Left lung (tissue), 14 donors: Measurements from ENCODE around the gene KDM2B. TPM values are rescaled to one million over a fixed set of nuclear protein-coding genes. Genes with fewer than 3 reads are reported as not detected.

Source experiments
- ATAC-seq: fragments of 200-7000 bp; cut with Tn5 transposase; one replicate; pipeline ENCODE4 v1.9.1; 2020; ENCODE audit warnings: moderate library complexity
- DNase-seq, 4 donors: peaks; one replicate each; pipeline ENCODE4 v3.0.0-alpha.2; 2013 to 2020
- H3K27ac ChIP-seq, 2 donors: fragments of 200-600 bp; sonication (generic) in 1 of 2; one replicate each; pipeline versions ENCODE4 v1.5.0 to v1.8.0; 2020 to 2021
- H3K27me3 ChIP-seq, 2 donors: fragments of 200-600 bp; sonication (generic) in 1 of 2; one replicate each; pipeline versions ENCODE4 v1.5.0 to v1.8.0; 2020 to 2021
- H3K36me3 ChIP-seq, 2 donors: fragments of 200-600 bp; sonication (generic) in 1 of 2; one replicate each; pipeline versions ENCODE4 v1.5.0 to v1.8.0; 2020 to 2021
- H3K4me1 ChIP-seq, 2 donors: fragments of 200-600 bp; one replicate each; pipeline ENCODE4 v1.8.0; 2021
- H3K4me3 ChIP-seq, 2 donors: fragments of 200-600 bp; sonication (generic) in 1 of 2; one replicate each; pipeline versions ENCODE4 v1.5.0 to v1.8.0; 2020 to 2021; ENCODE audit warnings: mild to moderate bottlenecking in 1 of 2
- H3K9me3 ChIP-seq, 2 donors: fragments of 200-600 bp; sonication (generic) in 1 of 2; one replicate each; pipeline versions ENCODE4 v1.5.0 to v1.8.0; 2020 to 2021
- intact Hi-C, 2 donors: fragments of 100-400 bp; cut with DNase I; formaldehyde crosslinking; loops; one replicate each; pipeline versions ENCODE4 v1.11.2 to v1.14.2; 2022
- long read RNA-seq, 12 donors: library from polyadenylated mRNA in 2 of 12; unstranded in 2 of 12; transcript quantifications; one replicate each; pipeline ENCODE4 v2.0.0 and lab custom pipeline, GENCODE V29; 2019 to 2026
- polyA plus RNA-seq, 6 donors: library from polyadenylated mRNA; unstranded; fragments of 120-200 nt; gene quantifications; one replicate each; pipeline ENCODE4 v1.2.1, GENCODE V29; 2013; ENCODE audit not compliant: insufficient read length in 6 of 6
- total RNA-seq, 2 donors: library from RNA; stranded (reverse); fragmentation: NEBNext Ultra II Directional; extraction: Animal tissue kit (Norgen Biotek cat#: 25700); gene quantifications; one replicate each; pipeline ENCODE4 v1.2.1, GENCODE V29; 2021
- TF ChIP-seq, protein P1 (sequence below), 2 donors: fragments of 200-600 bp; sonication (generic) in 1 of 2; IDR thresholded peaks; one replicate each; pipeline versions ENCODE4 v1.5.0 to v1.8.0; 2021; ENCODE audit warnings: antibody characterized with exemption in 2 of 2
- donor health status: DM: no; HTN: yes; CAD: no.
- donor health status: DM: no; HTN: no; CAD: no.

Gene KDM2B
- total RNA-seq (10 to 100 TPM; 22.9 to 37.1 TPM), polyA plus RNA-seq (10 to 100 TPM; 36.7 to 44.7 (median 39.1) TPM)
- long read RNA-seq, donor 1, partial matches to known transcripts, result 0 of 2 reads
- long read RNA-seq, donor 1, other reads (novel, unspliced or antisense), result 0 of 2 reads
- long read RNA-seq, donor 2, full-length matches to known transcripts, result 1 of 1 reads
- long read RNA-seq, donor 2, partial matches to known transcripts, result 0 of 1 reads
- long read RNA-seq, donor 2, other reads (novel, unspliced or antisense), result 0 of 1 reads
- long read RNA-seq, donor 3, result 0 reads
- long read RNA-seq, donor 4, partial matches to known transcripts, result 1 of 4 reads
- long read RNA-seq, donor 4, other reads (novel, unspliced or antisense), result 3 of 4 reads
- long read RNA-seq, donor 5, result 0 reads
- long read RNA-seq, donor 6, result 0 reads
- long read RNA-seq, donor 7, result 0 reads
- long read RNA-seq, donor 8, partial matches to known transcripts, result 5 of 6 reads
- long read RNA-seq, donor 8, other reads (novel, unspliced or antisense), result 0 of 6 reads
- long read RNA-seq, donor 9, result 0 reads
- long read RNA-seq, donor 10, partial matches to known transcripts, result 0 of 2 reads
- long read RNA-seq, donor 10, other reads (novel, unspliced or antisense), result 2 of 2 reads
- long read RNA-seq, donor 11, result 0 reads
- long read RNA-seq, donor 12, result 0 reads

DNA sequence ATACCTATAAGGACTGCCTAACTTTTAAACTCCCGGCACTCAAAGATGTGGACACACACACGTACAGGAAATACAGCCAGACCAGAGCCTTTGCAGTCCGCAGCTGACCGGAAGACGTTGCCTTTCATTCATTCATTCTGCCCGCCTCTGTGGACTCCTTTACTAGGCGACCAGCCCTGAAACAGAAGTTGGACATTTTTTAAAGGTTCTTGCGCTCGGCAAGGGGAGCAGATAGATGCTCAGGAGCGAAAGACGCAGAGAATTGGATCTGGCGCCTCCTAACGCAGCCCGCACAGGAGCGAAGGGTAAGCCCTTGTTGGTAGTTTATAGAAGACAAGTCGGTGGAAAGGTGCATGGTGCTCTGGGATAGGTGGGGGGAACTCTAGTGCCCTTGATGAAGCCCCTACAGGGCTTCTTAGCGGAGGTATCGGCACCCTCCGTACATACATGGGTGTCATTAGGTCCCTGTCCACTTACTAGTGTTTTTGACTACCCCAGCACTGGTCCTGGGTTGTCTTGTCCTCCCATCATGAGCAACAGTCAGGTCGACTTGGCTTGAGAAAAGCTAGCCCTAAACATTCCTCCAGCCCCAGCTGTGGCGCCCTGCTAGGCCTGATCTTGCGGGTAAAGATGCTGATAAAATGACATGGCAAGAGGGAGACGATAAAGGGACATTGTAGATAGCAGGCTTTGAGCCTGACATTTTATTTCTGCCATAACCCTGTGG lies at the start of gene KDM2B:
Gene KDM2B, minus strand, starts transcription at position 65 of the 727 bp plus-strand sequence. CDS start 112 bp downstream, outside the sequence.
- TF ChIP-seq, protein P1, sequence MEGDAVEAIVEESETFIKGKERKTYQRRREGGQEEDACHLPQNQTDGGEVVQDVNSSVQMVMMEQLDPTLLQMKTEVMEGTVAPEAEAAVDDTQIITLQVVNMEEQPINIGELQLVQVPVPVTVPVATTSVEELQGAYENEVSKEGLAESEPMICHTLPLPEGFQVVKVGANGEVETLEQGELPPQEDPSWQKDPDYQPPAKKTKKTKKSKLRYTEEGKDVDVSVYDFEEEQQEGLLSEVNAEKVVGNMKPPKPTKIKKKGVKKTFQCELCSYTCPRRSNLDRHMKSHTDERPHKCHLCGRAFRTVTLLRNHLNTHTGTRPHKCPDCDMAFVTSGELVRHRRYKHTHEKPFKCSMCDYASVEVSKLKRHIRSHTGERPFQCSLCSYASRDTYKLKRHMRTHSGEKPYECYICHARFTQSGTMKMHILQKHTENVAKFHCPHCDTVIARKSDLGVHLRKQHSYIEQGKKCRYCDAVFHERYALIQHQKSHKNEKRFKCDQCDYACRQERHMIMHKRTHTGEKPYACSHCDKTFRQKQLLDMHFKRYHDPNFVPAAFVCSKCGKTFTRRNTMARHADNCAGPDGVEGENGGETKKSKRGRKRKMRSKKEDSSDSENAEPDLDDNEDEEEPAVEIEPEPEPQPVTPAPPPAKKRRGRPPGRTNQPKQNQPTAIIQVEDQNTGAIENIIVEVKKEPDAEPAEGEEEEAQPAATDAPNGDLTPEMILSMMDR (IDR thresholded peaks at IDR 0.05), result no peak
- ATAC-seq, result peak; percentile 54
- Histone ChIP-seq H3K4me1 (peaks cover 26 to 54% of the 10 kb centered on the region in 2 donors), H3K4me3 (peak within 1 kb of the TSS; percentile 61 to 64), H3K36me3 (no peaks in the 10 kb centered on the region), H3K9me3 (no peaks in the 10 kb centered on the region), H3K27me3 (peaks cover 0 to 8% of the 10 kb centered on the region in 2 donors), H3K27ac (peak within 1 kb of the TSS; percentile 83 to 86)
- peak in 1 of 4 donors; percentile 68 for DNase-seq
- intact Hi-C loops, result no loop called here

DNA sequence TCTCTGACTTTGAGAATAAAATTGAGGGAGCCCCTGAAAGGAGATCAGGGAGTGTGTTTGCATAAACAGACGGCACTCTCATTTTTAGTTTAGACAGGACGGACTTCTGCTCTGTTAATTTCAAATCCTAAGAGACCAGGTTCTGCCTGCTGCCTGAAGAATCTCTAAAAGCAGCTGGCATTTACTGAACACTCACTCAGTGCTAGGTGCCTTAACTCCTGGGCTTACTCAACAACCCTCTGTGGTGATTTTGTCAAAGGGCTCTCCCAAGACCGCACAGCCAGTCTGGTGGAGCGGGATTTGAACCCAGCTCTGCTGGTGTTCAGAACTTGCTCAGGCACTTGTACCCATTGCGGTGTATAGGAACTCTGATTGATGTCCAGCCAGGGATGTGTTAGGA lies 47.7 kb upstream of the KDM2B start:
- Histone ChIP-seq H3K9me3 (no peaks in the 10 kb centered on the region), H3K36me3 (no peaks in the 10 kb centered on the region), H3K27me3 (no peaks in the 10 kb centered on the region), H3K4me3 (peak overlapping the region in 1 of 2 donors; percentile 90), H3K4me1 (peaks cover 16 to 79% of the 10 kb centered on the region in 2 donors), H3K27ac (peak overlapping the region in 1 of 2 donors; percentile 97)
- DNase-seq (no peak), ATAC-seq (no peak)
- intact Hi-C loops, result loop anchor here in 1 of 2 donors (10.0 kb wide), 2 partner anchors 46 to 54 kb away; no protein-coding TSS in a partner anchor
- TF ChIP-seq, protein P1 (IDR thresholded peaks at IDR 0.05), result no peak

DNA sequence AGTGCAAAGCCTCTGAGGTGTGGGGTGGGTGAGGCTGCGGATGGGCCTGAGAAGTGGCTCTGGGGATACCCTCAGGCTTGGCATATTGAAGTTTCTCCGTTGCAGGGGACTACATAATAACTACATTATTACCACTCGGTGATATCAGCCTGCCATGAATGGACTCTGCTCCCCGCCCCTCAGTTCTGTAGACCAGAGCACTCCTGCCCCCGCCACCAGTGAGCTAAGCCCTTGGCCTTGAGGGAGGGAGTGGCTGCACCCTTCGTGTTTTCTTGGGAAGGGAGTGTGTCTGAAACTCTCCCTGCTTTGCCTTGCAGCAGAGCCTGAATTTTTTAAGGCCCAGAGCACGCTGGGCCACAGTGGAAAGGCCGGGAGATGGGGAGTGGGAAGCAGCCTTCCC lies 47.2 kb upstream of the KDM2B start:
- H3K4me3 ChIP-seq, result peak overlapping the region; percentile 60 to 90
- TF ChIP-seq, protein P1 (IDR thresholded peaks at IDR 0.05), result no peak
- peak; percentile 9 for ATAC-seq

DNA sequence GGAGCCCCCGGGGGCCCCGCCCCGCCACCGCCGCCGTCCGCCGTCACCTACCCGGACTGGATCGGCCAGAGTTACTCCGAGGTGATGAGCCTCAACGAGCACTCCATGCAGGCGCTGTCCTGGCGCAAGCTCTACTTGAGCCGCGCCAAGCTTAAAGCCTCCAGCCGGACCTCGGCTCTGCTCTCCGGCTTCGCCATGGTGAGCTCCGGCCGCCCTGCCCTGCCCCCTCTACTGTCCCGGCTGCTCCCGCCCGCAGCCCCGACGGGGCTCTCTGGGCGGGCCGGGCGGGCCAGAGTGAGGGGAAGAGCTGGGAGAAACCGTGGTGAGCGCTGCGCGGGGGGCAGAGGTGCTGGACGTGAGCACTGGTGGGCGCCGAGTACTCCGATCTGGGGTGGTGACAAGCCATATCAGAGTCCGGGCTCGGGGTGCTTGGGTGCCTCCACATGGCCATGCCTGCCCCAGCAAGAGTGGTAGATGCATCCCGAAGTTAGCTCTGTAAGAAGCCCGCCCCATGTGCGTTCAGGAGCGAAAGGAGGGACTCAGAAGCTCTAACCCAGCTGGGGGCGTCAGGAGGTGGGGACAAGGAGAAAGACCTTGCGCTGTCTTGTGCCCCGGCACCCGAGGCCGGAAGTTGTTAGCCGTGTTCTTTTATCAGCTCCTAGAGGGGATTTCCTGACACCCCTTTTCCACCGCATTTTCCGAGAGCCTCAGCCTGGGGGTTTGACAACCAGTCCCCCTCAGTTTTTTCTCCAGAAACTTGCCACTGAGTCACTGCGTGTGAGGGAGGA lies 46.2 kb upstream of the KDM2B start:
- no peaks in the 10 kb centered on the region for H3K27me3 ChIP-seq
- peaks cover 16 to 65% of the 10 kb centered on the region in 2 donors for H3K4me1 ChIP-seq
- ATAC-seq, result peak; percentile 61
- no peaks in the 10 kb centered on the region for H3K9me3 ChIP-seq
- intact Hi-C loops, result loop anchor here in 1 of 2 donors (10.0 kb wide), 2 partner anchors 48 to 52 kb away; no protein-coding TSS in a partner anchor
- peak; percentile 67 to 90 (median 67) for DNase-seq
- no peaks in the 10 kb centered on the region for H3K36me3 ChIP-seq
- H3K27ac ChIP-seq, result peak overlapping the region; percentile 95 to 97
- H3K4me3 ChIP-seq, result peak overlapping the region; percentile 60 to 90
- TF ChIP-seq, protein P1 (IDR thresholded peaks at IDR 0.05), result no peak

More for the DNA sequence above, 47.2 kb upstream of the KDM2B start:
- Histone ChIP-seq H3K27me3 (no peaks in the 10 kb centered on the region), H3K4me1 (peaks cover 16 to 75% of the 10 kb centered on the region in 2 donors), H3K27ac (peak overlapping the region; percentile 95 to 97), H3K36me3 (no peaks in the 10 kb centered on the region), H3K9me3 (no peaks in the 10 kb centered on the region)
- DNase-seq, result peak in 1 of 4 donors; percentile 48
- intact Hi-C loops, result loop anchor here in 1 of 2 donors (10.0 kb wide), 2 partner anchors 47 to 53 kb away; no protein-coding TSS in a partner anchor
